GM19351 (cell line): Measurements from ENCODE around the gene ITPK1.
"Not testable (repeated sequence)": the region's sequence is repeated elsewhere in the genome, so short reads cannot be mapped to it uniquely, and the experiment has no call there.

Experiments used
- ATAC-seq: cut with Tn5 transposase; IDR thresholded peaks from one replicate; pipeline ENCODE4 v1.9.1; 2021; ENCODE audit warnings: mild to moderate bottlenecking, moderate library complexity; ENCODE audit not compliant: unreplicated experiment

The ITPK1 gene

DNA sequence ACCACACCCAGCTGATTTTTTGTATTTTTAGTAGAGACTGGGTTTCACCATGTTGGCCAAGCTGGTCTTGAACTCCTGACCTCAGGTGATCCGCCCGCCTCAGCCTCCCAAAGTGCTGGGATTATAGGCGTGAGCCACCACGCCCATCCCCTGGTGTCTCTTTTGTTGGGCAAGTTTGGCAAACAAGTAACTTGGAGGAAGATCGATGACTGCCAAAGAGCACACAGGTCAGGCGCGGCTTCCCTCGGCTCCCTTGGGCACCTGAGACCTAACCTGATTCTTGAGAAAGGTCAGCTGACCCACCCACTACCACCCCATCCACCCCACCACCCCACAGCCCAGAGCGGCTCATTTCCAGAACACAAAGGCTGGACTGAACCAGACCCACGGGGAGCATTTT is 9.9 kb downstream of the ITPK1 start:
- not testable (repeated sequence) for ATAC-seq

DNA sequence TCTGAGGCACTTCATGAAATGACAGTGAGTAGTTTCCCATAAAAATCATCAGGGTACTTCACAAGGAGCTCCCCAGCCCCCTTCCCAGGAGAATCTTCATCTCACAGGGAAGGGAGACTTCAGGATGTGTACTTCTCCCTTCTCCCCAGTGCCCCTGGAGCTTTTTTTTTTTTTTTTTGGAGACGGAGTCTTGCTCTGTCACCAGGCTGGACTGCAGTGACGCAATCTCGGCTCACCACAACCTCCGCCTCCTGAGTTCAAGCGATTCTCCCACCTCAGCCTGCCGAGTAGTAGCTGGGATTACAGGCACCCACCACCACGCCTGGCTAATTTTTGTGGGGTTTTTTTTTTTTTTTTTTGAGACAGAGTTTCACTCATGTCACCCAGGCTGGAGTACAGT is 10.4 kb downstream of the ITPK1 start:
- ATAC-seq = no peak

DNA sequence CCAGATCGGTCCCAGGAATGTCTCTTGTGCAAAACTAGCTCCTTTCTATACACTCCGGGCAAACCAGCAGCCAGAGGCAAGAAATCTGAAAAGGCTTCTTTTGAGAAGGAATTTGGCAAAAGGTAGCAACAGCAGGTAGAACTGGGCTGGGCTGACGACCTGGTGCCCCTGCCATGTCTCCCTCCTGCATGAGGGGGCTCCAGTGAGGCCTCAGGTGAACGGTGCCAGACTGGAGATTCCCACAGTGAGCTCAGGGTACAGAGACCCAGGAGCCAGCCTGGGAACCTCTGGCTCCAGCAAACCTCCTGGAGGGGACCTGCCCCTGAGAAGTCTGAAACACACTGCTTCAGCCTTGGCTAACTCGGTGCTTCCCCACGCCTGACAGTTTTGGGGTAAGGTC is 10.8 kb downstream of the ITPK1 start:
- no peak for ATAC-seq

DNA sequence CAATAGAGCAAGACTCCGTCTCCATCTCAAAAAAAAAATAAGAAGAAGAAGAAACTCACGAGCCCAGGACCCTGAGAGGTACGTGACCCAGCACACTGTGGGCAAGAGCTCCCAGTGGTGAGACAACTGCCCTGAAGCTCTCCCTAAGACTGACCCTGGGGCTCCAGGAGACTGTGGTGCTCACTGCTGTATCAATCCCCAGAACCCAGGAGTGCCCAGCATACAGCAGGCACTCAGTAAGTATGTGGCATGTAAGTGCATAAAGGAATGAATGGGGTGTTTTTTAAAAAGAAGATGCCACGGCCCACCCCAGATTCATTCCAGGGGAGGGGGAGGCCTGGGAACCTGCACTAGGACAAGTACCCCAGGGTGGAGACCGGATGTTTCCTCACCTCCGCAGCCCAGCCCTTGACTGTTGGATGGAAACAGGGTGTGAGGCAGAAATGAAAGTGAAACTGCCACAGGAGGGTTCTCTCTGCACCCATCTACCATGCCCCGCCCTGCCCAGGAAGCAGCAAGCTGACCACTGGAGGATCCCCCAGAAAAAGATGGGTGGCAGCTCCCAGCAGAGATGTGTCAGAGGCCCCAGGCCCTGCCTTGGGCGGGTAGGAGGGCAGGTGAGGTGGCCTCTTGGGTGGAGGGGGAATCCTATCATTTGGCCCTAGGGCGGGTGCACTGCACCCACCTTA is 12.2 kb downstream of the ITPK1 start:
- peak; percentile 93 for ATAC-seq

DNA sequence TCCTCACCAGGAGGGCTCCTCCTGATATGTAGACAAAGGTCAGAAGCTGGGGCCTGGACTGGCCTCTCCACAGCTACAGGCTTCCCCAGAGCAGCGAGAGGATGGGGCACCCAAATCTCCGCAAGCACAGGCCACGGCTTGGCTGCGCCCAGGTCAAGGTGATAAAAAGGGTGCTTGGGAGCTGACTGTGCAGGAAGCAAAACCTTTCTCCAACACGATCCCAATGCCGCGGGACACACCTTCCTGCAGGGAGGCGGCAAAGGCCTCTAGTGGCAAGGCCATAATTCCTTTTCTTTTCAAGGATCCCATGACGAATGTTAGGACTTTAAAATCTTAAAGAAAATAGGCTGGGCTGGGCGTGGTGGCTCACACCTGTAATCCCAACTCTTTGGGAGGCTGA is 13.6 kb downstream of the ITPK1 start:
- no peak for ATAC-seq

DNA sequence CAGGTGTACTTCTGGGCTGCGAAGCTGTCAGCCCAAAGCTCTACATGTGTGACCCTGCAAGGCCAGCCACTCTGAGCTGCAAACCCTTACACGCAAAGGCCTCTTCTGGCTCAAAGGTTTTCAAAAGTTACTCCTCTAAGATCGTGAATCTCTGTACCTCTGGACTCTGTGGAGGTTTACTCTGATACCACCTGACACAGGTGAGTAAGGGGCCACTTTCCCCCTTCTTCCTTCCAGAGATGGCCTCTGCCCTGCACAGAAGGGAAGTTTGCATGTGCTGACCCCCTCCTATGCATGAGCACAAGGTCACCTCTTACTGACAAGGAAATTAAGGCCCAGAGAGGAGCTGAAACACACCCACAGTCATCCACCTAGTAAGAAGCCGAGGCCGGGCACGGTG is 14.5 kb downstream of the ITPK1 start:
- ATAC-seq = no peak

DNA sequence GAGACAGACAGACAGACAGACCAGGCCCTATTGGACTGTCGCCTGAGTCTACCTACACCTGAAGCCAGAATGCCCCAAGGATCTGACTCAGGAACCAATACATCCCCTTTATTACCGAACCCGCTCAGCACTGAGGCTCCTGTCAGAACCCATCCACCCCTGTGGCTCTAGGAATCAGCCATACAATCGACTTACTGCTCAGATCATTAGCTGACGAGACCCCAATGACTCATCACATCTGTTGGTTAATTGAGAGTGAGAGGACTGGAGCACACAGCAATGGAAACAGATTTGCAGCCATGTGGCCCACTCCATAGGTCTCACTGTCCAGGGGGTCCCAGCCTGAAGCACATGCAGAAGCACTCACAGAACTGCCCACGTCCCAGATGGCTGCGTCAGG is 15.2 kb downstream of the ITPK1 start:
- ATAC-seq = no peak

DNA sequence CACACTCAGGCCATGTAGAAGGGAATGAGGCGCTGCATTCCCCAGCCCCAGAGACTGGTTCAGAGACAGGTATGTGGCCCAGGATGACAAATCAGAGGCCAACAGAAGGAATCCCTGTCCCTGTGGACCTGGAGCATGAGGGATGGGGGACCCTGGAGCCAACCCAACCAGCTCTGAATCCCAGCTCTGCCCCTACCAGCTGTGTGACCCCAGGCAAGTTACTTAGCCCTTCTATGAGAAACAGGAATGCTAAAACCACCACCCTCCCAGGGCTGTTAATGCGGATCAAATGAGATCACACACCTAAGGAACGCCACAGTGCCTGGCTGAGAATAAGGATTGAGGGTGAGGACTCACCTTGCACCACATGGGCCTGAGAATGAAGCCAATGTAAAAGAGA is 15.6 kb downstream of the ITPK1 start:
- no peak for ATAC-seq

DNA sequence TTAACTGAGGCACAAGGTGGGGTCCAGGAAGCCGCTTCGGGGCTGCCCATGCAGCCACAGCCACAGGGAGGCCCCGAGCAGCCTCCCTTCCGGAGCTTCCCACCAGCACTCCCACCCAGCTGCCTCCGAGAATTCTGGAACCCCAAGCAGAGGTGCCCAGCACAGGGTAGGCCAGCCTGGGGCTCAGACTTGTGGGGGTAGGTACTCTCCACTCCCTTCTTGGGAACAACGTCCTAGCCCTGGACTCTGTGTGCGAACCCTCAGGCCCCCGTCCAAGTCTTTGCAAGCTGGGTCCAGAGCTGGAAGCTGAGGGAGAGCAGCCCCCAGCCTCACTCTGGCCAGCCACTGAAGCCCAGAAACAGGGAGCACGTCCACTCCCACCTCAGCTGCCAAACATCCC is 16.1 kb downstream of the ITPK1 start:
- no peak for ATAC-seq

DNA sequence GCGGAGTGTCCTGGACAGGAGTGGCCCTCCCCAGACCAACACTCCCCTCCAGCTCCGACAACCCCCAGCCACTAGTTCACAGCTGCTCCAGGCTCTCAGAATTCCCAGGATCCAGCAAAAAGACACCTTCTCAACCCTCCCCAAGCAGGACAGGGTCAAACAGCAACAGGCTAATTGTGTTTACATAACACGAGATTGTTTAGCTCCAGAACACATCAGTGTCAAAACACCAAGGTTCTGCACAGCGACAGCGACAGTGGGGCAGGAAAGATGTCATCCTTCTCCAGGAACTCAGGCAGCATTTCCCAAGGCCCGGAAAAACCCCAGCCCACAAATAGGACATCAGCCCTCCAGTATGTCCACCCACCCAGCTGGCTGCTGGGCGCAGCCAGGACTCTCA is 16.5 kb downstream of the ITPK1 start:
- ATAC-seq = no peak

DNA sequence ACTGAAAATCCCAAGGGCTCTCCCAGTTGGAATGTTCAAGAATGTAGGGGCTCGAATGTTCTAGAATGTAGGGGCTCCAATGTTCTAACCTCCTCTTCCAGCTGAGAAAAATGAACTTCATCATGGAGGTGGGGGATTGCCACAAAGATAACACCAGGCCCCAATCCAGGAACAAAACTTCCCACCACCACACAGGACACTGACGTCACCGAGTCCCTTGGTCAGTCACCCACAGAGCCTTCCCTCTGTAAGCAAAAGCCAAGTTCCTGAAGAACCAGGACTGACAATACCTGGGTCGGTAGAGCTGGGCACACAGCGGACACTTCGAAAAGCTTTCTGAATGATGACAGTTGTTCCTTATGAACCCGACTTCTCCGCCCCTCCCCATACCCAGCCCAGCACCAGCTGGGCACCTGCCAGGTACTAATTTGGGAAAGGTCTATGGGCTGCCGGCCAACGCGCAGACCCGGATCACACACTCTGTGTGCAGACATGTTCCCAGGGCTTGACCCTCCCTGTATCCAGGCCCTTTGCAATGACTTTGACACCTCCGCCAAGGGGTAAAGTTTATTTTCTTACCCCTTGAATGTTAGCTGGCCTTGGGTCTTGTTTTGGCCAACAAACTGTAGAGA is 18.9 kb downstream of the ITPK1 start:
- ATAC-seq = no peak

DNA sequence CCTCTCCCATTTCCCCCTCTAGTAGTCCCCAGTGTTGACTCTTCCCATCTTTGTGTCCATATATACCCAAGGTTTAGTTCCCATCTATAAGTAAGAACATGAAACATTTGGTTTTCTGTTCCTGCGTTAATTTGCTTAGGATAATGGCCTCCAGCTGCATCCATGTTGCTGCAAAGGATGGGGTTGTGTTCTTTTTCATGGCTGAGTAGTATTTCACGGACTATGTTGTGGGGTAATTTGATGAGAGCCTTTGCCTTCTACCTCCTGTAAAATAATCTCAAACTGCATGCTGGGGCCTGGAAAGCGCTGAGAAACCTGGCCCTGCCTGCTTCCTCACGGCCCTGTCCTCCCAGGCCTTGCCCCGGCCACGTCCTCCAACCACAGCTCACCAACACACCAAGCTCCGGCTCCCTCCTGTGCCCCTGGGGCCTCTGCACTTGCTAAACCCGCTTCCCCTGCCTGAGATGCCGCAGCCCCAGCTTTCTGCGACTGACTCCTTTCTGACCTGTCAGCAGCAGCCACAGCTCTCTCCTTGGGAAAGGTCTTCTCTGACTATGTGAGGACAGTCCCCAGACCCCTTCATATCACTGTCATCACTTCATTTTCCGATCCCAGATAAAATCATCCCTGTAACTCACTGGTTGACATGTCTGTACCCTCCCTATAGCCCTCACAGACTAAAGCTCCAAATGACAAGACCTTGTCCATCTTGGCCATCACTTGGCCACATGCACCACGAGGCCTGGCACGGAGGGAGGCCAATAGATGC is 19.8 kb downstream of the ITPK1 start:
- no peak for ATAC-seq

DNA sequence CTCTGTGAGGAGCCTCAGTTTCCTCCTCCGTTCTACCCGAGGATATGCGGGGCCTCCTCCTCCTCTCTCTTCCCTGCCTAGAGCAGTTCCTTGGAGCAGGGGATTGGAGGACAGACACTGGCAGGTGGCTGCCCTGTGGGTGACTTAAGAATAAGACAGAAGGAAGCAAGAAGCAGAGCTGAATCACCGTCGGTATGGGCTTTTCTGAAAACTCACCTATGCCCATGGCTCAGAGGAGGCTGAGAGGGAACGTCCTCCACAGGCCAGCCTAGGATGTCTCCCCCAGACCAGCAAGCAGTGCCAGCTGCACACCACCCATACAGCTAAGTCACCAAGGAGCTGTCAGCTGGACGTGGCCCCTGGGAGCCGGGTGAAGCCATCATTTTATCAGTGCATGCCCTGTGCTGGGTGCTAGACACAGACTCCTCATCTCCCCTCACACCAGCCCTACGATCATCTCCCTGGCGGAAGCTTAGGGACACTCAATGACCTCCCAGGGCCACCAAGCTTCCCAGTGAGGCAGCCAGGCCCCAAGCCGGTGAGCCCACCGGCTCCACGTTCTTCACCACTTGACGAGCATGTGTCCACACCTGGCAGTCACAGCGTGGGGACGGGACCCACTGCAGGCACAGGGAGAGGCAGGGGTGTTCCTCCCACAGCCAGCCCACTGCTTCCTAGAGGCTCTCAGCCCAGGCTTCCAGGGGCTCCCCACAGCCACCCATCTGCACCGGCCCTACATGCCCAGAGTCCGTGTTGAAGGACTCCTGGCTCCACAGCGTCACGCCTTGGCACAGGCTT is 21.4 kb downstream of the ITPK1 start:
- ATAC-seq = no peak

DNA sequence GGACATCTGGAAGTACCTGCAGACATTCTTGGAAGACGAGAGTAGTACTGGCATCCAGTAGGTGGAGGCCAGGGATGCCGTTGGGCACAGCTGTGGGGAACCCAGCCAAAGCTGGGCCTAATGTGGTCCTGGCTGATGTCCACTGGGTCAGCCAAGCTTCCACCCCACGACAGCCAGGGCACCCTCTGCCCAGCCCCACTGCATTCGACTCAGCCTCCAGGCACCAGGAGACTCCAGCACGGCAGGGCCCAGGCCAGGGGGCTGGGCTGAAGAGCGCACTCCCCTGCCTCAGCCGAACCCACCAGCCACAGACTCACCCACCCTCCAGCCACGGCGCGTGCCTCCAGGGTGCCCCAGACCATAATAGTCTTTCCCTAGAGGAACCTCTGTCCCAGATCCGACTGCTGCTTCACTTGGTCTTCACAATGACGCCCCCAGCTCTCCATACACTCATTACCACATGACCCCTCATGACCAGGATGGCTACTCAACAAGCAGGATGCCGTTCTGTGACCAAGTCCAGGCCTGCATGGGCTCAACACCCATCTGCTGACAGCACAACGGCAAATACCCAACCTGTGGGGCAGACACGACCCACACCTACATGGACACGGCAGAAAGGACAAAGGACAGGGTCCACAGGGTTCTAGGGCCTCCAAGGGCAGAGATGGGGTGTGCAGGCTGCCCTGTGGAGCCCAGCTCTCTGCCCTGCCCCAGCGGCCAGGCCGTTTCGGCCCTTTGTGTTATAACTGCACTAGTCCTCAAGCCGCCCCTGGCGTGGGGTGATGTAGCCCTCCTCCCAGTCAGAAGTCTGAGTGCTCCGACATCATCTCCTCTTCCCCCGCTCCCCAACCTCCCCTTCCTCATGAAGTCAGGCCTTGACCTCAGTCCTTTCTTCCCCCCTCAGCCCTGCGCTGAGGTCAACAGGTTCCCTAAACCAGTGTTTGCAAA is 22.8 kb downstream of the ITPK1 start:
- no peak for ATAC-seq

DNA sequence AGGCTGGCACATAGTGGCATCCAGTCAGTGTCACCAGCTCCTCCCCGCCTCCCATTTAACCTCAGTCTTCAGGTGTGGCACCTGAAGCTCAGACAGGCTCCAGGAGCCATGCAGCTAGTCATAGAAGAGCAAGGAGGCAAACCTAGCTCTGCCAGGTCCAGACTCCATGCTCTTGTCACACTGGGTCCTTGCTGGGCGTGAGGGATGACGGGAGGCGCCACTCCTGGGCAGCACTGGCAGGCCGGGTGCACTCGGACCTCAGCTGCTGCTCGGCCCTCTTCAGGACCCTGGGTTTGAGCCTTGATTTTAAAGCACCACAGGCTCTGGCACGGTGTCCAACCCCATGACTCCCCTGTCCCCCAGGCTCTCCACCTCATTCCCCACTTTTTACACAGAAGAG is 24.1 kb downstream of the ITPK1 start:
- no peak for ATAC-seq

DNA sequence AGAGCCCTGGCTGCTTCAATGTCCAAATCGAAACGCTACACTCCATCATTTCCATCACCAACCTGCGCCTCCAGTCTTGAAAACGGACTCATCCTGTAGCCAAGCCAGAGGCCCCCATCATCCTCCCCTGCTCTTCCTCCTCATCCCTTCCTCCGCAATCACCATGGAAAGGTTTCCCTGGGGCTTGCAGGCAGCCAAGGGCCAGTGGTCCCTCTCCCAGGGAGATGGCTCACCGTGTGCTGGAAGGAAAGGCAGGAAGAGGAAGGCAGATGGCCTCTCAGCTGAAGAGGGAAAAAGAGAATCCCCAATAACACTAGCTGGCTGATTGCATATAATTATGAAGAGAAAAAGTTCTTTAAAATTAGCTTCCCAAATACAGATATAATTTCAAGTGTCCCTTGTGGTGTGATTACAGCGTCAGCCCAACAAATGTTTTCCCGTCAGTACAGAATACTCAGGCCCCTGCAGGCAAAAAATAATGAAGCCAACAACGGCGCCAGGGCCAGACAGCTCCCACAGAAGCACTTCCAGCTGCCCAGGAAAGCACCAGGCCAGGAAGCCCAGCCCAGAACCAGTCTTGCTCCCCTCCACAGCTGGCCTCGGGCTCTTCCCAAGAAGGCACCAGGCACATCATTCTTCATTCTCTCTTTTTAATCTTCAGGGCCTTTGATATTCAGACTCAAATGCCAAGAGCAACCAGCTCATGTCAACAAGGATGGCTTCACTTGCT is 24.7 kb downstream of the ITPK1 start:
- ATAC-seq = no peak

DNA sequence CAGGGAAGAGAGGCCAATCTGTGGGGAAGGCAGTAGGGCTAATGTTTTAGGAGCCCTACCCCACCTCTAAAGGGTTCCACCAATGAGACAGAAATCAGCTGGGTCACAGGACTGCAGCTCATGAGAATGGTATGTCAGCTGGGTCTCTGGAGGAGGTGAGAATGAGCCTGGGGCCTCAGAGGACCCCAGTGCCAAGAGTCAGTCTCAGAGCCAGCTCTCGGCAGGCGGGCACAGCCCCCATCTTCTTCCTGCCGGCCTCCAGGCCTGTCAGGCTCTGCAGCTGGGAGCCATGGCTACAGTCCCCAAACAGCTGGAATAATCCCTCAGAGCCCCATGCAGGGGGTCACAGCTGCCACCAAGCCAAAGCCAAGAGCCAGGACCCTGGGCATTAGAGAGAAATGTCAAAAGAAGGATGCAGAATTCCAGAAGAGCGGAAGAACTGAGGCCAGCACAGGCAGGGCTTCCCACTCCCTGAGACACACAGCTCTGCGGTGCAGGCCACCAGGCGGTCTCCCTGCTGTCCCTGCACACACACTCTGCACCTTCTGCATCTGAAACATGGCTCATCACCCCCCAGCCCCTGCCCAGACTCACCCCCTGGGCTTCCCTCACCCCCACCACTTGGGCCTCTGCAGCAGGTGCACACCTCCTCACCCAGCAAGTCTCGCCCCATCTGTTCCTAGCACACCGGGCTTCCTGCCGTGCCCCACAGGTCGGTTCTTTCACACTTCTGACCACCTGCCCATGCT is 26.0 kb downstream of the ITPK1 start:
- ATAC-seq = no peak

DNA sequence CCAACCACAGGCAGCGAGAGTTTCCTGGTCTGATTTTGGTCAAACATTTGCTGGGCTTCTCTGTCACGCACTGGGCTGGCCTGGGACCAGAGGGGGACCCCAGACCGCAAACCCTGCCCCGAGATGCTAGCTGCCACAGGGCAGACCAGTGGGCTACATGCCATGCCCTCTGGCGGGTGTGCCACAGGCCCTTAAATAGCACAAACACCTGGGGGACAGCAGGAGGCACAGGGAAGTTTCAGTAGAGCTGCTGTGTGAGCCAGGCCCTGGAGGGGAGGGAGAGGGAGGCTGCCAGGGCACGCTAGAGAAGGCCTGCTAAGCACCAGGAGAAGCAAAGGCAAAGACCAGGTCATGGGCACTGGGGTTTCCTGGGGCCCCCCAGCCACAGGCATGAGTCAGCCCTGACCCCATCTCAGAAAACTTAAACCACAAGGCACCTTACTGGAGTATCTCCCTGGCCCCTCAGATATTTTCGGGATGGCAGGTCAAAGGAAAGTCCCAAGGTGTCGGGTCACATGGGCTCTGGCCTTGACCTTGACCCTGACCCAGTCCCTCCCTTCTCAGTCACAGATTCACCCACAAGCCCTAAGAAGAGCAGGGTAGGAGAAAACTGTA is 29.2 kb downstream of the ITPK1 start:
- peak; percentile 42 for ATAC-seq
